Upper lobe of right lung (tissue), 1 donor: ENCODE results near the gene RASGEF1C. TPM values are rescaled to one million over a fixed set of nuclear protein-coding genes. Genes with fewer than 3 reads are reported as not detected.
"Not testable (repeated sequence)": the region's sequence is repeated elsewhere in the genome, so short reads cannot be mapped to it uniquely, and the experiment has no call there.

Experiments
- ATAC-seq: fragments of 200-7000 bp; cut with Tn5 transposase; one replicate; pipeline ENCODE4 v1.9.1; 2020; ENCODE audit warnings: mild to moderate bottlenecking, moderate library complexity
- DNase-seq: peaks from one replicate; pipeline ENCODE4 v3.0.0-alpha.2; 2020
- H3K27ac ChIP-seq: fragments of 200-600 bp; one replicate; pipeline ENCODE4 v1.8.0; 2022
- H3K27me3 ChIP-seq: fragments of 200-600 bp; one replicate; pipeline ENCODE4 v1.8.0; 2022; ENCODE audit warnings: mild to moderate bottlenecking
- H3K36me3 ChIP-seq: fragments of 200-600 bp; one replicate; pipeline ENCODE4 v1.8.0; 2022
- H3K4me1 ChIP-seq: fragments of 200-600 bp; one replicate; pipeline ENCODE4 v1.8.0; 2022
- H3K4me3 ChIP-seq: fragments of 200-600 bp; one replicate; pipeline ENCODE4 v1.8.0; 2022; ENCODE audit warnings: mild to moderate bottlenecking
- H3K9me3 ChIP-seq: fragments of 200-600 bp; one replicate; pipeline ENCODE4 v1.8.0; 2022
- CTCF ChIP-seq: fragments of 200-600 bp; IDR thresholded peaks from one replicate; pipeline ENCODE4 v1.8.0; 2022; ENCODE audit warnings: antibody characterized with exemption
- intact Hi-C: fragments of 100-400 bp; cut with DNase I; formaldehyde crosslinking; loops from one replicate; pipeline ENCODE4 v1.11.0; 2022
- total RNA-seq: library from RNA; stranded (reverse); fragmentation: NEBNext Ultra II Directional; extraction: Animal tissue kit (Norgen Biotek cat#: 25700); gene quantifications from one replicate; pipeline ENCODE4 v1.2.1, GENCODE V29; 2021
- donor health status: DM: no; HTN: yes; CAD: no; lungs with severe emphysema.

The RASGEF1C gene
- total RNA-seq, 1 donor from 2014 or later = not detected

GRCh38 chr5:180093651-180094382 is 115.2 kb downstream of the RASGEF1C start:
- H3K36me3 ChIP-seq = no peaks in the 10 kb centered on the region
- no peaks in the 10 kb centered on the region for H3K27me3 ChIP-seq
- ATAC-seq = peak; percentile 79
- no peak for DNase-seq
- no peaks in the 10 kb centered on the region for H3K9me3 ChIP-seq
- peaks cover 9% of the 10 kb centered on the region for H3K4me1 ChIP-seq
- no peak for TF ChIP-seq CTCF
- no peak overlapping the region for H3K4me3 ChIP-seq
- H3K27ac ChIP-seq = peak overlapping the region; percentile 17
- intact Hi-C loops = no loop called here

GRCh38 chr5:180093241-180093640 is 115.8 kb downstream of the RASGEF1C start:
- no peak for DNase-seq
- no peak for ATAC-seq
- no peaks in the 10 kb centered on the region for H3K36me3 ChIP-seq
- H3K27me3 ChIP-seq = no peaks in the 10 kb centered on the region
- no peak overlapping the region for H3K27ac ChIP-seq
- no peaks in the 10 kb centered on the region for H3K9me3 ChIP-seq
- intact Hi-C loops = no loop called here
- no peak overlapping the region for H3K4me3 ChIP-seq
- no peak for TF ChIP-seq CTCF
- peaks cover 9% of the 10 kb centered on the region for H3K4me1 ChIP-seq

GRCh38 chr5:180090769-180091546 is 118.1 kb downstream of the RASGEF1C start:
- intact Hi-C loops = no loop called here
- ATAC-seq (peak; percentile 36), DNase-seq (no peak)
- Histone ChIP-seq H3K36me3 (no peaks in the 10 kb centered on the region), H3K27me3 (no peaks in the 10 kb centered on the region), H3K4me3 (peak overlapping the region; percentile 58), H3K4me1 (peaks cover 9% of the 10 kb centered on the region), H3K27ac (no peak overlapping the region), H3K9me3 (no peaks in the 10 kb centered on the region)
- peak; percentile 14 for TF ChIP-seq CTCF

- no peaks in the 10 kb centered on the region for H3K27me3 ChIP-seq
- intact Hi-C loops = no loop called here
- DNase-seq = peak; percentile 91
- H3K9me3 ChIP-seq = no peaks in the 10 kb centered on the region
- peak; percentile 97 for ATAC-seq
- peak overlapping the region; percentile 58 for H3K27ac ChIP-seq
- H3K4me1 ChIP-seq = peaks cover 9% of the 10 kb centered on the region
- H3K36me3 ChIP-seq = no peaks in the 10 kb centered on the region
- peak overlapping the region; percentile 58 for H3K4me3 ChIP-seq
- peak; percentile 97 for TF ChIP-seq CTCF
Measured at GRCh38 chr5:180090098-180090768, 118.8 kb downstream of the RASGEF1C start.

- ATAC-seq, H3K27me3 ChIP-seq, H3K4me1 ChIP-seq, intact Hi-C loops, DNase-seq, H3K27ac ChIP-seq, H3K9me3 ChIP-seq, H3K36me3 ChIP-seq: not testable (repeated sequence)
- H3K4me3 ChIP-seq = peak overlapping the region; percentile 58
Measured at GRCh38 chr5:180089628-180090027, 119.4 kb downstream of the RASGEF1C start.

- TF ChIP-seq CTCF = no peak
- H3K36me3 ChIP-seq = no peaks in the 10 kb centered on the region
- H3K27me3 ChIP-seq = no peaks in the 10 kb centered on the region
- H3K4me3 ChIP-seq = no peak overlapping the region
- intact Hi-C loops = no loop called here
- ATAC-seq (no peak), DNase-seq (no peak)
- H3K9me3 ChIP-seq = no peaks in the 10 kb centered on the region
- H3K4me1 ChIP-seq = peaks cover 9% of the 10 kb centered on the region
- no peak overlapping the region for H3K27ac ChIP-seq
Measured at GRCh38 chr5:180088561-180088960, 120.5 kb downstream of the RASGEF1C start.
